Measurements from ENCODE around the gene NBDY. TPM values are rescaled to one million over a fixed set of nuclear protein-coding genes. Genes with fewer than 3 reads are reported as not detected.

Gene NBDY
- total RNA-seq, 4 donors from 2014 or later, result 15.6 to 47.2 (median 20.4) TPM

DNA sequence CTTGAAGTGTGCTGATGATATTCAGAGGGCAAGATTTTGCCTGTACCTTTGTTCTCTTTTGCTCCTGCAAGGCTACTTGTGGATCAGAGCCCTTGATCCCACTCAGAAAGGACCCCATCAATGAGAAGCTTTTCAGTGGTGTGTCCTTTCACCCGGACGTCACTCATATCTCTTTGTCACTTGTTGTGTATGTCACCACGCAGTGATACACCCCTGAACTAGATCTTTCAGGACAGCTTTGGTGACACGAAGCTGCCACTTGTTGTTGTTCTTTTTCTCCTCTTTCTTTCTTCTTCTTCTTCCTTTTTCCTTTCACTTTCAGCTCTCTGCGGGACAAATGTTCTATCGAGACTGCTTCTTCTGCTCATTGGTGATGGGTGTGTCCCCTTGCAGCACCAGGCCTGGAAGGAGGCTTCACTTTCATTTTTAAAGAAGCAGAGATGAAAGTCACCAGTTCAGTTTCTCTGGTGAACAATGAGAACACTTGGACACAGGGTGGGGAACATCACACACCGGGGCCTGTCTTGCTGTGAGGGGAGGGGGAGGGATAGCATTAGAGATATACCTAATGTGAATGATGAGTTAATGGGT is 83.6 kb downstream of the NBDY start:
- Histone ChIP-seq H3K9me3 (no peaks in the 10 kb centered on the region), H3K36me3 (no peaks in the 10 kb centered on the region), H3K4me3 (peak overlapping the region; percentile 7), H3K4me1 (peaks cover 16% of the 10 kb centered on the region), H3K27ac (peak overlapping the region; percentile 66), H3K27me3 (no peaks in the 10 kb centered on the region)
- WGBS, result 21% methylated on average over 7 of the region's 7 CpGs
- DNase-seq (ENCODE audit: low spot score in 2 of 2), result peak in 1 of 2 donors; percentile 19
- TF ChIP-seq, protein P1, sequence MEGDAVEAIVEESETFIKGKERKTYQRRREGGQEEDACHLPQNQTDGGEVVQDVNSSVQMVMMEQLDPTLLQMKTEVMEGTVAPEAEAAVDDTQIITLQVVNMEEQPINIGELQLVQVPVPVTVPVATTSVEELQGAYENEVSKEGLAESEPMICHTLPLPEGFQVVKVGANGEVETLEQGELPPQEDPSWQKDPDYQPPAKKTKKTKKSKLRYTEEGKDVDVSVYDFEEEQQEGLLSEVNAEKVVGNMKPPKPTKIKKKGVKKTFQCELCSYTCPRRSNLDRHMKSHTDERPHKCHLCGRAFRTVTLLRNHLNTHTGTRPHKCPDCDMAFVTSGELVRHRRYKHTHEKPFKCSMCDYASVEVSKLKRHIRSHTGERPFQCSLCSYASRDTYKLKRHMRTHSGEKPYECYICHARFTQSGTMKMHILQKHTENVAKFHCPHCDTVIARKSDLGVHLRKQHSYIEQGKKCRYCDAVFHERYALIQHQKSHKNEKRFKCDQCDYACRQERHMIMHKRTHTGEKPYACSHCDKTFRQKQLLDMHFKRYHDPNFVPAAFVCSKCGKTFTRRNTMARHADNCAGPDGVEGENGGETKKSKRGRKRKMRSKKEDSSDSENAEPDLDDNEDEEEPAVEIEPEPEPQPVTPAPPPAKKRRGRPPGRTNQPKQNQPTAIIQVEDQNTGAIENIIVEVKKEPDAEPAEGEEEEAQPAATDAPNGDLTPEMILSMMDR (IDR thresholded peaks at IDR 0.05), result no peak
- TF ChIP-seq POLR2AphosphoS5 (IDR thresholded peaks at IDR 0.05) (no peak), POLR2A (IDR thresholded peaks at IDR 0.05) (no peak), EP300 (IDR thresholded peaks at IDR 0.05) (no peak)

DNA sequence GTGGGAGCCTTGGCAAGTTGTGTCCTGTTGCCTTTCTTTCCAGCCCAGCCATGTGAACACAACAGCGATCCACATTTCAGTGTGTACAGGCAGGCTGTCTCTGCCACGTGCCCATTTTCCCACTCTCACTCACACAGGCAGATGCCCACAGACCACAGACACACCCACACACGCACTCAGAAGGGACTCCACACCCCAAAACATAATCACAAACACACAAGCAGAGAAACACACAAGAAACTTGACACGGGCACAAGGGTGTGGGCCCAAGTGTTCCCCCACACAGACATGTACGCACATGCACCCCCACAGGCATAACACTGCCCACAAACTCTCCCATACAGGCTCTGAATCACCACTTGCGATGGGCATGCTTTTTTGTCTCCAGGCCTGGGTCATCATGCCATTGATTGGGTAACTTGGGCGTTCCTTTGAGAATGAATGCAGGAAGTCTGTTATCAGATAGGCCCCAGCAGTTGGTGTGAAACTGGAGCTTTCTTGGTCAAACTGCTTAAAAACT is 84.3 kb downstream of the NBDY start:
- Histone ChIP-seq H3K27ac (peak overlapping the region; percentile 66), H3K27me3 (no peaks in the 10 kb centered on the region), H3K9me3 (no peaks in the 10 kb centered on the region), H3K4me3 (peak overlapping the region; percentile 7), H3K36me3 (no peaks in the 10 kb centered on the region), H3K4me1 (peaks cover 16% of the 10 kb centered on the region)
- peak in 1 of 2 donors; percentile 74 for DNase-seq (ENCODE audit: low spot score in 2 of 2)
- TF ChIP-seq POLR2AphosphoS5 (IDR thresholded peaks at IDR 0.05), result no peak
- TF ChIP-seq, protein P1 (IDR thresholded peaks at IDR 0.05), result no peak
- TF ChIP-seq EP300 (IDR thresholded peaks at IDR 0.05), result no peak
- TF ChIP-seq POLR2A (IDR thresholded peaks at IDR 0.05), result no peak
- WGBS, result 38% methylated on average over 7 of the region's 7 CpGs

DNA sequence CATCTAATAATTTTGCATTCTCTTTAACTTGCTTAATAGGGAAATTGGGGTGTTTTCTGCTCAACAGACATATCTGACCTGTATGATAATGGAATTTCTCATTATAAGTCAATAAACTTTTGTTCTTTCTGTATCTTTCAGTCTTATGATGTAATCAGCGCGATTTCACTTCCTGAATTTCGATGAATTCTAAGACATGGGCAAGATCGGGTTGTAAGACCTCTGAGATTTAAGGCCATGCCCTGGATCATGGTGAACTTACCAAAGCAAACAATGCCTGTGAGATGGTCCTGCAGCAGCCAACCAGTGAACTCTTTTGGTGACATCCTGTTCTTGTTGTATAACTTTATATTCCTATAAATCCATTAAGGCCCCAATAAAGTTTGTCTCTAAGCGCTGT is 88.1 kb downstream of the NBDY start:
- Histone ChIP-seq H3K4me3 (no peak overlapping the region), H3K36me3 (no peaks in the 10 kb centered on the region), H3K4me1 (peaks cover 10% of the 10 kb centered on the region), H3K27ac (no peak overlapping the region), H3K9me3 (no peaks in the 10 kb centered on the region), H3K27me3 (no peaks in the 10 kb centered on the region)
- TF ChIP-seq POLR2AphosphoS5 (IDR thresholded peaks at IDR 0.05) (no peak), EP300 (IDR thresholded peaks at IDR 0.05) (no peak), POLR2A (IDR thresholded peaks at IDR 0.05) (no peak)
- TF ChIP-seq, protein P1 (IDR thresholded peaks at IDR 0.05), result no peak
- DNase-seq (ENCODE audit: low spot score in 2 of 2), result no peak
- WGBS, result 75% methylated on average over 5 of the region's 5 CpGs

DNA sequence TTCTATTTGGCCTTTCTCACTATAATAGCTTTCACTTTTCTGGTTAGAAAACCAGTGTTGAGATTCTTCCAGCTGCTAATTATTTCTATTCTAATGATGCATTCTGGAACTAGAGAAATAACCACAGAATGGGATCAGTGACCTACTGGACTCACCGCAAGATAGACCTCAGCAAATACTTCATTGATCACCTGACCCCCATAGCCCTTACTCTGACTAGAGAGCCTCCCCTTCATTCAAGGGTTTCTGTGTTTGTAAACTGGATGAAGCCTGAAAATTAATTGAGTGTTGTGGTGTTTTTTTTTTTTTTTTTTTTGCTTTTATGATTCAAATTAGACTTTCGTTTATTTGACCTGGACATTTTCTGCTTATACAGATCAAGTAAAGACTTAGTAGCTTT is 97.0 kb downstream of the NBDY start:
- Histone ChIP-seq H3K27ac (no peak overlapping the region), H3K36me3 (no peaks in the 10 kb centered on the region), H3K4me3 (no peak overlapping the region), H3K4me1 (no peaks in the 10 kb centered on the region), H3K9me3 (no peaks in the 10 kb centered on the region), H3K27me3 (no peaks in the 10 kb centered on the region)
- TF ChIP-seq EP300 (IDR thresholded peaks at IDR 0.05) (no peak), POLR2A (IDR thresholded peaks at IDR 0.05) (no peak), POLR2AphosphoS5 (IDR thresholded peaks at IDR 0.05) (no peak)
- TF ChIP-seq, protein P1 (IDR thresholded peaks at IDR 0.05), result no peak
- no peak for DNase-seq (ENCODE audit: low spot score in 2 of 2)
- WGBS, result 85% methylated on average over 2 of the region's 2 CpGs

DNA sequence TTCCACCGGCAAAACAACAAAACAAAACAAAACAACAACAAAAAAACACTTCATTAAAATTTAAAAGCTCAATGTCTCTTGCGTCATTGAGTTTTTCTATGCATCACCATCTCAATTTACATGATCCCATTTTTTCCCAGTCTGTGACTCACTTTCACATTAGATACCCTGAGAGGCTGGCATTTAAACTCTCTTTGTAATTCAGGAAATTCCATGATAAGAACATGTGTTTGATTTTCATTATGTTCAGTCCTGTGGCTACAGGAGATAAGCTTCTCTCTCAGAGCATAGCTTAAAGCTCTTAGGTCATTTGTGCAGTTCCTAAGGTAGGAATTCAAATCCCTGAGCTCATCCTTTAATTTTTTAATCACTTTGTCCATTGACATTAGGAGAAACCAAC is 104.6 kb downstream of the NBDY start:
- H3K36me3 ChIP-seq, result no peaks in the 10 kb centered on the region
- H3K27ac ChIP-seq, result no peak overlapping the region
- 87% methylated on average over 2 of the region's 2 CpGs for WGBS
- no peaks in the 10 kb centered on the region for H3K9me3 ChIP-seq
- H3K27me3 ChIP-seq, result no peaks in the 10 kb centered on the region
- no peak for DNase-seq (ENCODE audit: low spot score in 2 of 2)
- TF ChIP-seq POLR2AphosphoS5 (IDR thresholded peaks at IDR 0.05), result no peak
- TF ChIP-seq POLR2A (IDR thresholded peaks at IDR 0.05), result no peak
- TF ChIP-seq EP300 (IDR thresholded peaks at IDR 0.05), result no peak
- TF ChIP-seq, protein P1 (IDR thresholded peaks at IDR 0.05), result no peak
- no peaks in the 10 kb centered on the region for H3K4me1 ChIP-seq
- no peak overlapping the region for H3K4me3 ChIP-seq
